ENCODE data around the gene TET3.

GRCh38 chr2:74020702-74021406 lies 36.1 kb downstream of the TET3 start:
- no peak for TF ChIP-seq POLR2A (IDR thresholded peaks at IDR 0.05; ENCODE audit: low read length)
- no peak for TF ChIP-seq GATA1 (IDR thresholded peaks at IDR 0.05; ENCODE audit: low read depth, low read length)

Measured in erythroblast (primary cell).